Central memory CD8-positive, alpha-beta T cell (primary cell): Measurements from ENCODE around the gene SHROOM3.
"Not testable (repeated sequence)": the region's sequence is repeated elsewhere in the genome, so short reads cannot be mapped to it uniquely, and the experiment has no call there.

ENCODE experiments used
- ATAC-seq: fragments of 150-1000 bp; cut with Tn5 transposase; replicated peaks from 2 replicates; pipeline ENCODE4 v1.10.0; 2022; ENCODE audit warnings: mild to moderate bottlenecking, moderate FRiP score, moderate number of reproducible peaks; ENCODE audit not compliant: poor library complexity, severe bottlenecking; ENCODE audit errors: extremely low read depth
- DNase-seq, 2 donors: peaks; one replicate each; pipeline ENCODE4 v3.0.0; 2021; ENCODE audit warnings: low spot score in 2 of 2
- H3K27ac Mint-ChIP-seq: one replicate; pipeline ENCODE4 v1.8.0; 2022; ENCODE audit warnings: low read depth, mild to moderate bottlenecking, moderate library complexity, mixed read lengths
- H3K27me3 Mint-ChIP-seq: one replicate; pipeline ENCODE4 v1.8.0; 2022; ENCODE audit warnings: mixed read lengths
- H3K36me3 Mint-ChIP-seq: one replicate; pipeline ENCODE4 v1.8.0; 2022; ENCODE audit warnings: mild to moderate bottlenecking, moderate library complexity, mixed read lengths; ENCODE audit not compliant: insufficient read depth
- H3K4me1 Mint-ChIP-seq: one replicate; pipeline ENCODE4 v1.8.0; 2022; ENCODE audit warnings: mixed read lengths
- H3K4me3 Mint-ChIP-seq: one replicate; pipeline ENCODE4 v1.8.0; 2022; ENCODE audit warnings: mild to moderate bottlenecking, moderate library complexity, mixed read lengths
- H3K9me3 Mint-ChIP-seq: one replicate; pipeline ENCODE4 v1.8.0; 2022; ENCODE audit warnings: mixed read lengths

Gene SHROOM3

GRCh38 chr4:76607266-76607799 lies 172.3 kb downstream of the SHROOM3 start:
- DNase-seq = no peak
- H3K27me3 Mint-ChIP-seq = peaks cover 42% of the 10 kb centered on the region
- no peaks in the 10 kb centered on the region for H3K9me3 Mint-ChIP-seq
- H3K36me3 Mint-ChIP-seq = peaks cover 1% of the 10 kb centered on the region
- no peak overlapping the region for H3K27ac Mint-ChIP-seq
- no peak overlapping the region for H3K4me3 Mint-ChIP-seq
- no peaks in the 10 kb centered on the region for H3K4me1 Mint-ChIP-seq
- no peak for ATAC-seq

- Mint-ChIP-seq H3K27me3 (peaks cover 44% of the 10 kb centered on the region), H3K4me1 (no peaks in the 10 kb centered on the region), H3K36me3 (peaks cover 1% of the 10 kb centered on the region), H3K27ac (no peak overlapping the region), H3K4me3 (no peak overlapping the region), H3K9me3 (no peaks in the 10 kb centered on the region)
- DNase-seq = no peak
- ATAC-seq = no peak
Measured at GRCh38 chr4:76607846-76608245, 172.8 kb downstream of the SHROOM3 start.

GRCh38 chr4:76608549-76608948 lies 173.5 kb downstream of the SHROOM3 start:
- H3K27ac Mint-ChIP-seq, DNase-seq, H3K36me3 Mint-ChIP-seq, ATAC-seq, H3K4me1 Mint-ChIP-seq, H3K4me3 Mint-ChIP-seq, H3K9me3 Mint-ChIP-seq: not testable (repeated sequence)
- H3K27me3 Mint-ChIP-seq = peaks cover 44% of the 10 kb centered on the region

GRCh38 chr4:76610751-76611547 lies 175.9 kb downstream of the SHROOM3 start:
- Mint-ChIP-seq H3K4me3 (no peak overlapping the region), H3K27ac (no peak overlapping the region), H3K4me1 (no peaks in the 10 kb centered on the region), H3K36me3 (peaks cover 1% of the 10 kb centered on the region), H3K9me3 (no peaks in the 10 kb centered on the region), H3K27me3 (peaks cover 32% of the 10 kb centered on the region)
- DNase-seq = no peak
- no peak for ATAC-seq

DNA sequence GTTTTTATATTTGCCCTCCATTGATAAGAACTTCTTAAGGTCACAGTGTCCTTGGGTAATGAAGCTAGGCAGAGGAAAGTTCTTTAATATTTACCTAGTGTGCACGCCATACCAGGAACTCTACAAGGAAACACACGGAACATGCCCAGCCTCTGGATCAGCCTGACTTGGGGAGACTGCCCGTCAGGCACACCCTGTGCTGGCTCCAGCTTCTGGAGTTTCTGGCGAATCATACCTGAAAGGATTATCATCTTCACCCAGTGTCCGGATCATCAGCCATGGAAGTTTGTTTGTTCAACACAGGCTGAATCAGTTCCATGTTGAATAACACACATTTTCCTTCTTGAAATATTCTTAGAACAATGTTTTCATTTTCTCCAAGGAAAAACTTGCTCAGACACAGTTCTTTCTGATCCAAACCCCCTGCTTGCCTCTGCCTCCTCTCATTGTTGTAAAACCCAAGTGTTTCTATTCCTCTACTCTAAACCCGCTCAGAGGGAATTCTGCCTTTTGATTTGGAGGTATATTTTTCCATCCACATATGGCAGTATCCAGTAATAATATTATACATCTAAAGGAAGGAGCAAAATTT lies 176.7 kb downstream of the SHROOM3 start:
- no peak for DNase-seq
- Mint-ChIP-seq H3K36me3 (peaks cover 1% of the 10 kb centered on the region), H3K27ac (no peak overlapping the region)

DNA sequence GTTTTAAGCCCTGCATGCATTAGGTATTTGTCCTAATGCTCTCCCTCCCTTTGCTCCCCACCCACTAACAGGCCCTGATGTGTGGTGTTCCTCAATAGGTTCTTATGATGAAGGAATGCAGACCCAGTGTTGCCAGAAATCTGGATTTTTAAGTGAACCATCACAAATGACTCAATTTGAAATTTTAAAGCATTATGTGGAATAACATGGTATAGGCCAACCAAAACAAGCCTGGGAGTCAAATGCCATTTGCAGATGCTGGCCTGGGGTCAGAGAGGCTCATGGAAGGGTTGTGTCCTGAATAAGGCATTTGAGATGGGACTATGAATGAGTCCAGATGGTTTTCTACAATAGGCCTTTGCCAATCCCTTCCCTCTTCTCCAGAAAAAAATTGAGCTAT lies 179.6 kb downstream of the SHROOM3 start:
- DNase-seq (no peak), ATAC-seq (no peak)
- H3K9me3 Mint-ChIP-seq = no peaks in the 10 kb centered on the region
- H3K4me1 Mint-ChIP-seq = no peaks in the 10 kb centered on the region
- peaks cover 1% of the 10 kb centered on the region for H3K36me3 Mint-ChIP-seq
- H3K4me3 Mint-ChIP-seq = no peak overlapping the region
- H3K27me3 Mint-ChIP-seq = peaks cover 49% of the 10 kb centered on the region
- no peak overlapping the region for H3K27ac Mint-ChIP-seq

More for the DNA sequence above, 176.7 kb downstream of the SHROOM3 start:
- Mint-ChIP-seq H3K4me3 (no peak overlapping the region), H3K4me1 (no peaks in the 10 kb centered on the region), H3K27me3 (peaks cover 39% of the 10 kb centered on the region), H3K9me3 (no peaks in the 10 kb centered on the region)
- ATAC-seq = no peak

GRCh38 chr4:76615999-76616398 lies 181.0 kb downstream of the SHROOM3 start:
- H3K36me3 Mint-ChIP-seq = peaks cover 1% of the 10 kb centered on the region
- H3K4me1 Mint-ChIP-seq = no peaks in the 10 kb centered on the region
- ATAC-seq (no peak), DNase-seq (no peak)
- no peaks in the 10 kb centered on the region for H3K9me3 Mint-ChIP-seq
- no peak overlapping the region for H3K27ac Mint-ChIP-seq
- no peak overlapping the region for H3K4me3 Mint-ChIP-seq
- H3K27me3 Mint-ChIP-seq = peaks cover 57% of the 10 kb centered on the region

GRCh38 chr4:76616526-76616925 lies 181.5 kb downstream of the SHROOM3 start:
- H3K4me3 Mint-ChIP-seq = no peak overlapping the region
- peaks cover 52% of the 10 kb centered on the region for H3K27me3 Mint-ChIP-seq

GRCh38 chr4:76620723-76621468 lies 185.9 kb downstream of the SHROOM3 start:
- H3K27me3 Mint-ChIP-seq = peaks cover 50% of the 10 kb centered on the region
- ATAC-seq (no peak), DNase-seq (no peak)
- no peak overlapping the region for H3K4me3 Mint-ChIP-seq
- no peaks in the 10 kb centered on the region for H3K4me1 Mint-ChIP-seq
- no peak overlapping the region for H3K27ac Mint-ChIP-seq
- H3K36me3 Mint-ChIP-seq = no peaks in the 10 kb centered on the region
- no peaks in the 10 kb centered on the region for H3K9me3 Mint-ChIP-seq

More at GRCh38 chr4:76616526-76616925, 181.5 kb downstream of the SHROOM3 start:
- Mint-ChIP-seq H3K27ac (no peak overlapping the region), H3K9me3 (no peaks in the 10 kb centered on the region), H3K36me3 (peaks cover under 1% of the 10 kb centered on the region), H3K4me1 (no peaks in the 10 kb centered on the region)
- no peak for DNase-seq
- no peak for ATAC-seq

DNA sequence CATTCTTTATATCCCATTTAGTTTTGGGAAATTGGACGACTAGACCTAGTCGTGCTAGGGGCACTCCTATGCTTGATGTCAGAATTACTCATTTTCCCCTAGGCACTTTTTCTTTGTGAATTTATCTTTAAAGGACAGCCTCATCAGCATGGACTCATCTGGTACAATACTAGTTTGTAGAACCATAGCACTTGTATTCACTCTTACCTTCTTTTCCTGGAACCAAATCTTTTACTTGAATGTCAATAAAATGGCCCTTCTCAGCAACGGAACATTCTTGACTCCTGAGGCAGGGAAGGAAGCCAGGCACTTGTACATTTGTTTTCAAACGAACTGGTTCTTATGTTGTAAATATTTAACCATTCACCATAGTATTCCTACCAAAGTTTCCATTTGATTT lies 187.1 kb downstream of the SHROOM3 start:
- ATAC-seq = no peak
- H3K27ac Mint-ChIP-seq = no peak overlapping the region

DNA sequence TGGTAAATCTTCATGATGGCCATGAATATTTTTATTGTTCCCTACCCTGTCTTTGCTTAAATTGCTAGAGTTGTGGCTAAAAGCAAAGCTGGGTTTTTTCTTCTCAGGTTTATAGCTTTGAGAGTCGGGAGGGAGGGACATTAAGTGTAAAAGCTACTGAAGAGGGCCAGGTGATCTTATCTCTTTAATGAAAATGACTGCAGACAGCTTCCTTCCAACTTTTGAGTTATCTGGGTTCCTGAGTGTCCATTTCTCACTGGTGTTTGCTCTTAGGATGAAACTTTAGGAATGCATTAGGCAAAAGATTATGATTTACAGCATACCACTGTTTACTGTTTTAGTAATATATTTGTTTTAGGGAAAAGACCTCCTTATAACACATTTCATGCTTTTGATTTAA lies 187.7 kb downstream of the SHROOM3 start:
- DNase-seq (no peak), ATAC-seq (no peak)
- H3K4me3 Mint-ChIP-seq = no peak overlapping the region
- no peaks in the 10 kb centered on the region for H3K36me3 Mint-ChIP-seq
- no peak overlapping the region for H3K27ac Mint-ChIP-seq
- no peaks in the 10 kb centered on the region for H3K4me1 Mint-ChIP-seq
- H3K27me3 Mint-ChIP-seq = peaks cover 40% of the 10 kb centered on the region
- no peaks in the 10 kb centered on the region for H3K9me3 Mint-ChIP-seq

More for the DNA sequence above, 187.1 kb downstream of the SHROOM3 start:
- no peaks in the 10 kb centered on the region for H3K9me3 Mint-ChIP-seq
- DNase-seq = no peak
- no peaks in the 10 kb centered on the region for H3K4me1 Mint-ChIP-seq
- H3K27me3 Mint-ChIP-seq = peaks cover 40% of the 10 kb centered on the region
- H3K36me3 Mint-ChIP-seq = no peaks in the 10 kb centered on the region
- no peak overlapping the region for H3K4me3 Mint-ChIP-seq

DNA sequence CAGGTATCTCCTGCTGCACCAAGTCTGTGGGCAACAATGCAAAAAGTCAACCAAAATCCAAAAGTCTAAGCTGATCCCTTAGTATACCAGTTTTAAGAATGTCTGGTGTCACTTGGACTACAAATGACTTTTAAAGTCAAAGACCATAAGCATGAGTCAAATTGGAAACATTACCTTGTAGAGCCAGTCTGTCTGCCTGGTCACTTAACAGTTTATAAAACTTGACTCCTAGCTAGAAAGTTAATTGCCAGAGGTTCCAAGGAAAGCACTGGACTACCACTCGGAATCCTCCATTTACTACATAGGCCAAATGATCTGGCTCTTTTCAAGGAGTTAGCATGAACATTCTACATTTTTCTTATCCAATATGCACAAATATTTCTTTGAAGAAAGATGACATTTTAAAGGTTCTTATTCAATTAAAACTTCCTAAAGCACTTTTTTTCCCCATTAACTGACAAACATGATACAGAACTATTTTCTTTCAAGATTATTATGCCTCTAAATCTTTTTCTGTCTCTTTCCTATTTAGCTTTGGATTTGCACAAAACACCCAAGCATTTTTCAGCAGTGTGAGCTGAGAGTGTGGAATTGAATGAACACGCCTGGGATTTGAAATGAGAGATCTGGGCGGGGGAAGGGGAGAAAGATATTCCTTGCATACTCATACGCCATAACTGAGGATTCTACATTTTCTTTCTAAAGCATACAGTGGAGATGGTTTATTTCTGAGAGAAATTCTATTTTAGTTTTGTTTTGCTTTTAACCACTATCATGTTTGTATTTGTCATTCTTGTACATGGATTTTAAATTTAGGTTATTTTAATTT lies 188.4 kb downstream of the SHROOM3 start:
- Mint-ChIP-seq H3K27ac (no peak overlapping the region), H3K9me3 (no peaks in the 10 kb centered on the region), H3K4me1 (no peaks in the 10 kb centered on the region), H3K4me3 (no peak overlapping the region), H3K27me3 (peaks cover 40% of the 10 kb centered on the region), H3K36me3 (no peaks in the 10 kb centered on the region)
- no peak for DNase-seq
- no peak for ATAC-seq
